SK-N-SH (cell line): Measurements from ENCODE around the gene SMG7. TPM values are rescaled to one million over a fixed set of nuclear protein-coding genes. Genes with fewer than 3 reads are reported as not detected.

Experiments used
- CTCF ChIA-PET: fragments of 300-600, 350-600 bp; formaldehyde crosslinking; extraction: SDS; loops from one replicate; lab custom pipeline; 2021; lab: Yijun Ruan, JAX
- POLR2A ChIA-PET: fragments of 350-600 bp; sonication (Branson Sonifier 250); formaldehyde crosslinking; extraction: SDS; loops from one replicate; lab custom pipeline; 2020; ENCODE audit warnings: antibody characterized with exemption, inconsistent platforms; lab: Yijun Ruan, JAX
- DNase-seq: peaks from one replicate; pipeline ENCODE4 v3.0.0; 2012
- H2AFZ ChIP-seq: fragments of 200-600 bp; sonication (generic); 2 replicates; pipeline ENCODE4 v1.8.1; 2016; ENCODE audit warnings: antibody characterized with exemption, mild to moderate bottlenecking, low read depth
- H3F3A ChIP-seq: fragments of 200-600 bp; sonication (generic); replicated peaks from 2 replicates; pipeline ENCODE3; 2016; ENCODE audit warnings: antibody characterized with exemption, mild to moderate bottlenecking; ENCODE audit not compliant: insufficient read depth
- H3K27ac ChIP-seq, 2 experiments: fragments of 200-500 bp in 1 of 2; fragments of 200-600 bp in 1 of 2; sonication (Bioruptor generic) in 1 of 2; sonication (generic), shearing (Covaris generic) in 1 of 2; 2 replicates each; pipeline versions ENCODE4 v1.5.1 to v1.6.1; 2014 to 2016; ENCODE audit warnings: low read depth in 2 of 2, inconsistent platforms in 1 of 2, low read length in 1 of 2, mild to moderate bottlenecking in 1 of 2, mixed read lengths in 1 of 2
- H3K27me3 ChIP-seq: fragments of 200-600 bp; sonication (generic), shearing (Covaris generic); 2 replicates; pipeline ENCODE4 v1.6.1; 2016; ENCODE audit warnings: mixed run types; ENCODE audit not compliant: insufficient read depth
- H3K36me3 ChIP-seq, 2 experiments: fragments of 200-500 bp in 1 of 2; fragments of 200-600 bp in 1 of 2; sonication (Bioruptor generic) in 1 of 2; sonication (generic) in 1 of 2; replicated peaks in 1 of 2; 2 replicates each; pipeline versions ENCODE3 to v1.5.1; 2014 to 2016; ENCODE audit warnings: low read length in 1 of 2, mild to moderate bottlenecking in 1 of 2; ENCODE audit not compliant: insufficient read depth in 2 of 2, control insufficient read depth in 1 of 2
- H3K4me1 ChIP-seq, 2 experiments: fragments of 200-500 bp in 1 of 2; fragments of 200-600 bp in 1 of 2; sonication (Bioruptor generic) in 1 of 2; sonication (generic), shearing (Covaris generic) in 1 of 2; 2 replicates each; pipeline versions ENCODE4 v1.5.1 to v1.6.1; 2014 to 2016; ENCODE audit warnings: low read depth in 1 of 2, low read length in 1 of 2, mixed run types in 1 of 2; ENCODE audit not compliant: insufficient read depth in 2 of 2, control insufficient read depth in 1 of 2
- H3K4me2 ChIP-seq: fragments of 200-600 bp; sonication (generic), shearing (Covaris generic); 2 replicates; pipeline ENCODE4 v1.6.1; 2017; ENCODE audit warnings: mixed run types
- H3K4me3 ChIP-seq, 2 experiments: fragments of 200-500 bp in 1 of 2; fragments of 200-600 bp in 1 of 2; sonication (Bioruptor generic) in 1 of 2; sonication (generic), shearing (Covaris generic) in 1 of 2; 2 replicates each; pipeline versions ENCODE4 v1.5.1 to v1.8.1; 2014 to 2016; ENCODE audit warnings: low read depth in 2 of 2, inconsistent platforms in 1 of 2, low read length in 1 of 2, mild to moderate bottlenecking in 1 of 2, mixed read lengths in 1 of 2, moderate library complexity in 1 of 2
- H3K79me2 ChIP-seq: fragments of 200-600 bp; sonication (generic); 2 replicates; pipeline ENCODE4 v1.8.1; 2017; ENCODE audit warnings: mild to moderate bottlenecking; ENCODE audit not compliant: insufficient read depth
- H3K9ac ChIP-seq: fragments of 200-600 bp; sonication (generic); 2 replicates; pipeline ENCODE4 v1.6.1; 2017; ENCODE audit warnings: mixed run types
- H3K9me2 ChIP-seq: fragments of 200-600 bp; sonication (generic); 2 replicates; pipeline ENCODE4 v1.6.1; 2017; ENCODE audit warnings: mixed run types
- H3K9me3 ChIP-seq: fragments of 200-600 bp; sonication (generic); 2 replicates; pipeline ENCODE4 v1.6.1; 2017; ENCODE audit warnings: mixed run types, mild to moderate bottlenecking, moderate library complexity
- H4K20me1 ChIP-seq: fragments of 200-600 bp; sonication (generic); 2 replicates; pipeline ENCODE4 v1.6.1; 2017; ENCODE audit warnings: mild to moderate bottlenecking, mixed run types; ENCODE audit not compliant: insufficient read depth
- CHD2 ChIP-seq: fragments of 150-350 bp; IDR thresholded peaks from 2 replicates; pipeline ENCODE4 v1.6.1; 2018; ENCODE audit warnings: low read length; ENCODE audit not compliant: partially characterized antibody
- EP300 ChIP-seq, 2 experiments: IDR thresholded peaks; 2 replicates each; pipeline versions ENCODE4 v1.4.0 to v1.6.1; 2012; ENCODE audit warnings: borderline replicate concordance in 1 of 2, low read depth in 1 of 2, low read length in 1 of 2
- FOSL2 ChIP-seq: IDR thresholded peaks from 2 replicates; pipeline ENCODE4 v1.4.0; 2012; ENCODE audit warnings: low read depth, mild to moderate bottlenecking, moderate library complexity, borderline replicate concordance
- GATA2 ChIP-seq: sonication (generic); formaldehyde crosslinking; IDR thresholded peaks from 2 replicates; pipeline ENCODE4 v1.5.0; 2020; ENCODE audit warnings: mild to moderate bottlenecking, missing genetic modification reagents
- POLR2AphosphoS5 ChIP-seq: IDR thresholded peaks from 2 replicates; pipeline ENCODE4 v1.6.1; 2012; ENCODE audit warnings: low read depth, low read length
- RCOR1 ChIP-seq: fragments of 150-350 bp; IDR thresholded peaks from 2 replicates; pipeline ENCODE4 v1.6.1; 2017; ENCODE audit warnings: antibody characterized with exemption, low read length
- RFX5 ChIP-seq: IDR thresholded peaks from 2 replicates; pipeline ENCODE4 v1.6.1; 2012; ENCODE audit warnings: mild to moderate bottlenecking, improper control_type of control experiment, low read length
- RXRA ChIP-seq: IDR thresholded peaks from 2 replicates; pipeline ENCODE4 v1.4.0; 2012; ENCODE audit warnings: low read depth, mild to moderate bottlenecking, borderline replicate concordance
- YY1 ChIP-seq: IDR thresholded peaks from 2 replicates; pipeline ENCODE4 v1.4.0; 2012; ENCODE audit warnings: low read depth, mild to moderate bottlenecking
- WGBS: methylation state at CpG from one replicate; pipeline ENCODE4 v1.1.6; 2017; ENCODE audit warnings: low lambda C conversion rate; 5-methylcytosine and 5-hydroxymethylcytosine counted together
- polyA plus RNA-seq, 3 experiments: library from polyadenylated mRNA; depleted of rRNA; stranded (reverse); fragments of >200 nt; gene quantifications; 2 replicates each; pipeline ENCODE4 v1.2.3, GENCODE V29; 2012
- TF ChIP-seq, protein P1 (sequence below): fragments of 150-350 bp; IDR thresholded peaks from 2 replicates; pipeline ENCODE4 v1.6.1; 2017; ENCODE audit warnings: antibody characterized with exemption, low read length, low read depth, borderline replicate concordance
- TF ChIP-seq, protein P2 (sequence below): IDR thresholded peaks from 2 replicates; pipeline ENCODE4 v1.4.0; 2012; ENCODE audit warnings: low read depth, borderline replicate concordance
- TF ChIP-seq, protein P3 (sequence below): IDR thresholded peaks from 2 replicates; pipeline ENCODE4; 2012
- TF ChIP-seq, protein P4 (sequence below): IDR thresholded peaks from 2 replicates; pipeline ENCODE4 v1.4.0; 2012; ENCODE audit warnings: low read depth
- TF ChIP-seq, protein P5 (sequence below): fragments of 200-600 bp; sonication (generic); IDR thresholded peaks from 2 replicates; pipeline ENCODE4 v1.6.1; 2017; ENCODE audit warnings: antibody characterized with exemption, mild to moderate bottlenecking, moderate library complexity

The SMG7 gene
- polyA plus RNA-seq, 1 of the 3 experiments (the other 2 are of a cell fraction) = 19.8 TPM

DNA sequence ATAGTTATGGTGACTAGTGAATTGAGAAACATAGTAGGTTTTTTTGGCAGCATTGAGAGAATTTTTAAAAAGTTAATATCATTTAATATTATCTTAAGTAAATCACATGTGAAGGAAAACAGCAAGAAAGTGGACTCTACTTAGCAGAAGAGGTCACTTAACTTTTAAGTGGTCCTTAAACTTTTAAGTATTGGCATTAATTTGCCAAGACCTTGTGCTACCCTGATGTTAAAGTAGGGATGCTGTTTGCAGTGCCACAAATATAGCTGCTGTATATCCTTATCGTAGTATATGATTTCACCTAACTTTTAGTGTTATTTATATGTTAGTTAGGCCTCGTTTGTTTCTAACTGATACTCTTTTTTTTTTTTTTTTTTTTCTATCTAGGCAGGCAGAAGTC, 40.2 kb downstream of the SMG7 start:
- 94% methylated on average over 2 of the region's 2 CpGs for WGBS
- Histone ChIP-seq H3F3A (peaks cover 12% of the 10 kb centered on the region), H3K27me3 (no peaks in the 10 kb centered on the region), H3K36me3 (peaks cover 21% of the 10 kb centered on the region in 2 experiments), H3K9ac (no peak overlapping the region), H2AFZ (no peak overlapping the region), H3K4me2 (no peak overlapping the region), H3K9me2 (no peaks in the 10 kb centered on the region), H3K9me3 (no peaks in the 10 kb centered on the region), H3K27ac (no peak overlapping the region), H4K20me1 (peaks cover 49% of the 10 kb centered on the region), H3K79me2 (peaks cover 48% of the 10 kb centered on the region), H3K4me1 (peaks cover 10 to 19% of the 10 kb centered on the region in 2 experiments; a peak in 3 of 4 replicates), H3K4me3 (no peak overlapping the region)
- POLR2A ChIA-PET = no interaction called here
- DNase-seq = no peak
- CTCF ChIA-PET = interaction anchor here (0.6 to 1.0 kb wide), 3 partner anchors 18 to 405 kb away, joined by 3 read pairs; no protein-coding TSS in a partner anchor
- TF ChIP-seq YY1 = no peak
- TF ChIP-seq, protein P1, sequence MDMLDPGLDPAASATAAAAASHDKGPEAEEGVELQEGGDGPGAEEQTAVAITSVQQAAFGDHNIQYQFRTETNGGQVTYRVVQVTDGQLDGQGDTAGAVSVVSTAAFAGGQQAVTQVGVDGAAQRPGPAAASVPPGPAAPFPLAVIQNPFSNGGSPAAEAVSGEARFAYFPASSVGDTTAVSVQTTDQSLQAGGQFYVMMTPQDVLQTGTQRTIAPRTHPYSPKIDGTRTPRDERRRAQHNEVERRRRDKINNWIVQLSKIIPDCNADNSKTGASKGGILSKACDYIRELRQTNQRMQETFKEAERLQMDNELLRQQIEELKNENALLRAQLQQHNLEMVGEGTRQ = no peak
- TF ChIP-seq, protein P2, sequence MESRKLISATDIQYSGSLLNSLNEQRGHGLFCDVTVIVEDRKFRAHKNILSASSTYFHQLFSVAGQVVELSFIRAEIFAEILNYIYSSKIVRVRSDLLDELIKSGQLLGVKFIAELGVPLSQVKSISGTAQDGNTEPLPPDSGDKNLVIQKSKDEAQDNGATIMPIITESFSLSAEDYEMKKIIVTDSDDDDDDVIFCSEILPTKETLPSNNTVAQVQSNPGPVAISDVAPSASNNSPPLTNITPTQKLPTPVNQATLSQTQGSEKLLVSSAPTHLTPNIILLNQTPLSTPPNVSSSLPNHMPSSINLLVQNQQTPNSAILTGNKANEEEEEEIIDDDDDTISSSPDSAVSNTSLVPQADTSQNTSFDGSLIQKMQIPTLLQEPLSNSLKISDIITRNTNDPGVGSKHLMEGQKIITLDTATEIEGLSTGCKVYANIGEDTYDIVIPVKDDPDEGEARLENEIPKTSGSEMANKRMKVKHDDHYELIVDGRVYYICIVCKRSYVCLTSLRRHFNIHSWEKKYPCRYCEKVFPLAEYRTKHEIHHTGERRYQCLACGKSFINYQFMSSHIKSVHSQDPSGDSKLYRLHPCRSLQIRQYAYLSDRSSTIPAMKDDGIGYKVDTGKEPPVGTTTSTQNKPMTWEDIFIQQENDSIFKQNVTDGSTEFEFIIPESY = no peak
- TF ChIP-seq, protein P3, sequence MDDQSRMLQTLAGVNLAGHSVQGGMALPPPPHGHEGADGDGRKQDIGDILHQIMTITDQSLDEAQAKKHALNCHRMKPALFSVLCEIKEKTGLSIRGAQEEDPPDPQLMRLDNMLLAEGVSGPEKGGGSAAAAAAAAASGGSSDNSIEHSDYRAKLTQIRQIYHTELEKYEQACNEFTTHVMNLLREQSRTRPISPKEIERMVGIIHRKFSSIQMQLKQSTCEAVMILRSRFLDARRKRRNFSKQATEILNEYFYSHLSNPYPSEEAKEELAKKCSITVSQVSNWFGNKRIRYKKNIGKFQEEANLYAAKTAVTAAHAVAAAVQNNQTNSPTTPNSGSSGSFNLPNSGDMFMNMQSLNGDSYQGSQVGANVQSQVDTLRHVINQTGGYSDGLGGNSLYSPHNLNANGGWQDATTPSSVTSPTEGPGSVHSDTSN = no peak
- TF ChIP-seq, protein P4, sequence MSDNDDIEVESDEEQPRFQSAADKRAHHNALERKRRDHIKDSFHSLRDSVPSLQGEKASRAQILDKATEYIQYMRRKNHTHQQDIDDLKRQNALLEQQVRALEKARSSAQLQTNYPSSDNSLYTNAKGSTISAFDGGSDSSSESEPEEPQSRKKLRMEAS = no peak
- TF ChIP-seq, protein P5, sequence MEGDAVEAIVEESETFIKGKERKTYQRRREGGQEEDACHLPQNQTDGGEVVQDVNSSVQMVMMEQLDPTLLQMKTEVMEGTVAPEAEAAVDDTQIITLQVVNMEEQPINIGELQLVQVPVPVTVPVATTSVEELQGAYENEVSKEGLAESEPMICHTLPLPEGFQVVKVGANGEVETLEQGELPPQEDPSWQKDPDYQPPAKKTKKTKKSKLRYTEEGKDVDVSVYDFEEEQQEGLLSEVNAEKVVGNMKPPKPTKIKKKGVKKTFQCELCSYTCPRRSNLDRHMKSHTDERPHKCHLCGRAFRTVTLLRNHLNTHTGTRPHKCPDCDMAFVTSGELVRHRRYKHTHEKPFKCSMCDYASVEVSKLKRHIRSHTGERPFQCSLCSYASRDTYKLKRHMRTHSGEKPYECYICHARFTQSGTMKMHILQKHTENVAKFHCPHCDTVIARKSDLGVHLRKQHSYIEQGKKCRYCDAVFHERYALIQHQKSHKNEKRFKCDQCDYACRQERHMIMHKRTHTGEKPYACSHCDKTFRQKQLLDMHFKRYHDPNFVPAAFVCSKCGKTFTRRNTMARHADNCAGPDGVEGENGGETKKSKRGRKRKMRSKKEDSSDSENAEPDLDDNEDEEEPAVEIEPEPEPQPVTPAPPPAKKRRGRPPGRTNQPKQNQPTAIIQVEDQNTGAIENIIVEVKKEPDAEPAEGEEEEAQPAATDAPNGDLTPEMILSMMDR = no peak
- no peak for TF ChIP-seq FOSL2
- TF ChIP-seq POLR2AphosphoS5 = no peak
- TF ChIP-seq RCOR1 = no peak
- TF ChIP-seq EP300 (IDR thresholded peaks at IDR 0.05; ENCODE audit: borderline replicate concordance in 1 of 2, low read depth in 1 of 2, low read length in 1 of 2) = no peak
- TF ChIP-seq CHD2 = no peak
- TF ChIP-seq GATA2 (CRISPR knock-in tag) = no peak
- TF ChIP-seq RXRA = no peak
- TF ChIP-seq RFX5 = no peak
